OCI-LY3 (cell line): Measurements from ENCODE around the gene RAB31.

Source experiments
- H2AFZ ChIP-seq: fragments of 200-600, 300-600 bp; shearing (Covaris generic); 2 replicates; pipeline ENCODE4 v1.6.0; 2014; ENCODE audit warnings: antibody characterized with exemption, low read depth, low read length
- H3K27ac ChIP-seq: fragments of 200-600, 300-600 bp; sonication (generic); 2 replicates; pipeline ENCODE4 v1.5.1; 2014; ENCODE audit warnings: mild to moderate bottlenecking, low read length, moderate library complexity, mixed read lengths
- H3K27me3 ChIP-seq: fragments of 200-600, 300-600 bp; sonication (generic); 2 replicates; pipeline ENCODE4 v1.6.1; 2014; ENCODE audit warnings: low read depth, low read length, mixed read lengths
- H3K36me3 ChIP-seq: fragments of 200-600, 300-600 bp; sonication (generic); replicated peaks from 2 replicates; pipeline ENCODE3; 2014; ENCODE audit warnings: low read depth, low read length, mixed read lengths
- H3K4me1 ChIP-seq: fragments of 300-600, 200-600 bp; sonication (generic); 2 replicates; pipeline ENCODE4 v1.6.1; 2014; ENCODE audit warnings: low read length, mixed read lengths
- H3K4me2 ChIP-seq: fragments of 200-600, 300-600 bp; sonication (generic); 2 replicates; pipeline ENCODE4 v1.6.1; 2014; ENCODE audit warnings: low read length, mixed read lengths
- H3K4me3 ChIP-seq: fragments of 300-600, 200-600 bp; sonication (generic); 2 replicates; pipeline ENCODE4 v1.5.1; 2014; ENCODE audit warnings: antibody characterized with exemption, mild to moderate bottlenecking, low read length, moderate library complexity
- H3K79me2 ChIP-seq: fragments of 300-600, 200-600 bp; shearing (Covaris generic); 2 replicates; pipeline ENCODE4 v1.6.1; 2014; ENCODE audit warnings: mild to moderate bottlenecking, low read length, mixed read lengths
- H3K9ac ChIP-seq: fragments of 300-600, 200-600 bp; shearing (Covaris generic); 2 replicates; pipeline ENCODE4 v1.6.0; 2014; ENCODE audit warnings: mild to moderate bottlenecking, low read length, moderate library complexity
- H3K9me3 ChIP-seq: fragments of 200-600, 300-600 bp; shearing (Covaris generic); 2 replicates; pipeline ENCODE4 v1.6.1; 2014; ENCODE audit warnings: low read length, mixed read lengths; ENCODE audit not compliant: insufficient read depth
- H4K20me1 ChIP-seq: fragments of 200-600, 300-600 bp; sonication (generic); 2 replicates; pipeline ENCODE4 v1.6.1; 2016; ENCODE audit warnings: low read length, mixed read lengths; ENCODE audit not compliant: insufficient read depth
- CTCF ChIP-seq: fragments of 200-600, 300-600 bp; sonication (generic); IDR thresholded peaks from 2 replicates; pipeline ENCODE4 v1.5.1; 2014; ENCODE audit warnings: antibody characterized with exemption, low read length, low read depth
- EZH2phosphoT487 ChIP-seq: fragments of 200-600 bp; shearing (Covaris generic); IDR thresholded peaks from 2 replicates; pipeline ENCODE4 v1.6.1; 2018; ENCODE audit warnings: antibody characterized with exemption, mixed run types, low read depth

Gene RAB31

DNA sequence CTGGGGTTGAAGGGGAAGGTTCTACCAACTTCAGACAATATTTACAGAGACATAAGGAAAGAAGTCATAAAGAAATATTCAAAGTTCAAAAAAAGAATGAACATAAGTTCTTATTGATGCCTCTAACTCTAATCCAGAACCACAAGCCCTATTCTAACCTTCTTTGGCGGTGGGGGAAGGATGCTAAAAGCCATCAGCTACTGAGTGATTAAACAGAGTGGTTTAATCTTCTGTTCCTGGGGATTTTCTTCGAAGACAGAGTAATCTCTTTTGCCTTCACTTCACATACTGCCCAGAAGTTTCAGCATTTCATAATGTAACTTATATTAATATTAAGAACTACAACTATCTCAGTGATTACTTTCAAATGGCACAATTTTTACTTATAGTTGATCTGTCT, 126.5 kb downstream of the RAB31 start:
- H3K4me1 ChIP-seq, result no peaks in the 10 kb centered on the region
- H3K9ac ChIP-seq, result no peak overlapping the region
- no peak overlapping the region for H3K4me3 ChIP-seq
- H3K27ac ChIP-seq, result no peak overlapping the region
- no peak overlapping the region for H2AFZ ChIP-seq
- H3K9me3 ChIP-seq, result no peaks in the 10 kb centered on the region
- no peak for TF ChIP-seq EZH2phosphoT487
- TF ChIP-seq CTCF, result no peak
- H3K79me2 ChIP-seq, result no peaks in the 10 kb centered on the region
- H4K20me1 ChIP-seq, result no peaks in the 10 kb centered on the region
- H3K36me3 ChIP-seq, result no peaks in the 10 kb centered on the region
- no peak overlapping the region for H3K4me2 ChIP-seq
- H3K27me3 ChIP-seq, result peaks cover 17% of the 10 kb centered on the region; the same call in 1 of the 2 replicates

- Histone ChIP-seq H3K9ac (no peak overlapping the region), H3K9me3 (no peaks in the 10 kb centered on the region), H3K27ac (no peak overlapping the region), H4K20me1 (no peaks in the 10 kb centered on the region), H3K4me3 (no peak overlapping the region), H3K79me2 (no peaks in the 10 kb centered on the region), H3K27me3 (peaks cover 17% of the 10 kb centered on the region; the same call in 1 of the 2 replicates), H2AFZ (no peak overlapping the region), H3K4me1 (no peaks in the 10 kb centered on the region), H3K36me3 (no peaks in the 10 kb centered on the region), H3K4me2 (no peak overlapping the region)
- TF ChIP-seq CTCF (no peak), EZH2phosphoT487 (no peak)
Measured at GRCh38 chr18:9835113-9835755, 127.1 kb downstream of the RAB31 start.

- no peak overlapping the region for H3K4me3 ChIP-seq
- H4K20me1 ChIP-seq, result no peaks in the 10 kb centered on the region
- no peaks in the 10 kb centered on the region for H3K36me3 ChIP-seq
- no peaks in the 10 kb centered on the region for H3K9me3 ChIP-seq
- TF ChIP-seq EZH2phosphoT487 (no peak), CTCF (no peak)
- no peaks in the 10 kb centered on the region for H3K4me1 ChIP-seq
- no peak overlapping the region for H2AFZ ChIP-seq
- H3K27me3 ChIP-seq, result peaks cover 17% of the 10 kb centered on the region; the same call in 1 of the 2 replicates
- H3K9ac ChIP-seq, result no peak overlapping the region
- no peaks in the 10 kb centered on the region for H3K79me2 ChIP-seq
- no peak overlapping the region for H3K4me2 ChIP-seq
- H3K27ac ChIP-seq, result no peak overlapping the region
Measured at GRCh38 chr18:9835825-9836224, 127.7 kb downstream of the RAB31 start.

- Histone ChIP-seq H3K9me3 (no peaks in the 10 kb centered on the region), H3K4me3 (no peak overlapping the region), H3K4me2 (no peak overlapping the region), H3K36me3 (no peaks in the 10 kb centered on the region), H3K27me3 (peaks cover 17% of the 10 kb centered on the region; the same call in 1 of the 2 replicates), H3K4me1 (no peaks in the 10 kb centered on the region), H4K20me1 (no peaks in the 10 kb centered on the region), H2AFZ (no peak overlapping the region), H3K9ac (no peak overlapping the region), H3K27ac (no peak overlapping the region), H3K79me2 (no peaks in the 10 kb centered on the region)
- TF ChIP-seq CTCF (no peak), EZH2phosphoT487 (no peak)
Measured at GRCh38 chr18:9838144-9838877, 130.2 kb downstream of the RAB31 start.
